NCI-H1105 (cell line): ENCODE results near the gene SRP68.
"Not testable (repeated sequence)": the region's sequence is repeated elsewhere in the genome, so short reads cannot be mapped to it uniquely, and the experiment has no call there.

ENCODE experiments used
- DNase-seq: peaks from one replicate; lab custom pipeline; 2025; lab: John Stamatoyannopoulos, UW

The SRP68 gene

GRCh38 chr17:76076765-76077583, 4.7 kb upstream of the SRP68 start:
- DNase-seq = no peak

GRCh38 chr17:76076146-76076764, 3.9 kb upstream of the SRP68 start:
- no peak for DNase-seq

GRCh38 chr17:76075364-76076145, 3.2 kb upstream of the SRP68 start:
- no peak for DNase-seq

- no peak for DNase-seq
Measured at GRCh38 chr17:76074390-76075363, 2.4 kb upstream of the SRP68 start, which contains the start of gene GALR2. TSS of gene GALR2 (plus strand) at chr17:76074781. CDS start at chr17:76074884, 103 bp downstream.

- DNase-seq = no peak
Measured at GRCh38 chr17:76071531-76072147, 678 bp downstream of the SRP68 start.

GRCh38 chr17:76065775-76066174, 6.5 kb downstream of the SRP68 start:
- DNase-seq = no peak

GRCh38 chr17:76063875-76064546, 8.3 kb downstream of the SRP68 start:
- DNase-seq = no peak

- DNase-seq = not testable (repeated sequence)
Measured at GRCh38 chr17:76058264-76058663, 14.1 kb downstream of the SRP68 start.

- DNase-seq = no peak
Measured at GRCh38 chr17:76056882-76057281, 15.4 kb downstream of the SRP68 start.

GRCh38 chr17:76054112-76054476, 18.2 kb downstream of the SRP68 start:
- no peak for DNase-seq

- DNase-seq = no peak
Measured at GRCh38 chr17:76053246-76054111, 18.8 kb downstream of the SRP68 start.

- no peak for DNase-seq
Measured at GRCh38 chr17:76051561-76051960, 20.8 kb downstream of the SRP68 start.

GRCh38 chr17:76050538-76051467, 21.5 kb downstream of the SRP68 start:
- DNase-seq = no peak

GRCh38 chr17:76049836-76050537, 22.3 kb downstream of the SRP68 start:
- DNase-seq = no peak

GRCh38 chr17:76049239-76049638, 23.1 kb downstream of the SRP68 start:
- DNase-seq = no peak

GRCh38 chr17:76048711-76049110, 23.6 kb downstream of the SRP68 start:
- DNase-seq = no peak

- DNase-seq = no peak
Measured at GRCh38 chr17:76048025-76048605, 24.2 kb downstream of the SRP68 start.
